ENCODE results near the gene EBF4.
"Not testable (repeated sequence)": the region's sequence is repeated elsewhere in the genome, so short reads cannot be mapped to it uniquely, and the experiment has no call there.

The EBF4 gene

DNA sequence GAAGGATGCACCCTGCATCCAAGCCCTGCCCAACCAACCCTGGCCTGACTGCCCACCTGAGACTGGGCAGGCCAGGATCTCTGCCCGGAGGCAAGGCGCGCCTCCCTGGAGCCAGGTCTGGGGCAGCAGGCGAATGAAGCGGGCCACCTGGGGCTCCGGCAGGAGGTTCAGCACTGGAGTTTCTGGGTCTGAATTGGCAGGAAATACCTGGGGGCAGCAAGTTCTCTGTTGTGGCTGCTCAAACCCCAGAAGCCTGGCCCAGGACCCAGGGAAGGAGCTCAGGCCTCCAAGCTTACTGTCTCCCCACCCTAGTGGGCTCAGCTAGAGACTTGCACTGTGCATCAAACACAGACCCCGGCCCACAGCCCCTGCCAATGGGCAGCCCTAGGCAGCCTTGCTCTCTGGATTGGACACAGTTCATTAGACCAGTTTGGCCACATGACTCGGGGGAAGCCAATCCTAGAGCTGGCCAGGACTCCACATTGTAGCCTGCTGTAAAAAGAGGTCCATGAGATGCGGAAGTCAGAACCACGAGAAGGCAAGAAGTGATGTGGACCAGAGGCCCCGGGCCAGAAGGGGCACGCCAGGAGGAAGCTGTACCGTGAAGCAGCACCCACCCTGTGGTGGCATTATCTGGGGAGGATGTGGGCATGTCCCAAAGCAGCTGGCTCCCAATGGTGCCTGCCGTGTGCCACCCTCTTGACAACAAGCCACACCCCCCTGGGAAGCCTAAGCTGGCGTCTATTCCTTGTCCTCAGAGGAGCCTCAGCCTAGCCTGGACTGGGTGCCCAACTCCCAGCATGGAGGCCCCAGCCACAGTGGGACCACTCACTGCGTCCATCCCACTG lies 104.8 kb downstream of the EBF4 start:
- no peak for DNase-seq

GRCh38 chr20:2798095-2798805 lies 105.7 kb downstream of the EBF4 start:
- no peak for DNase-seq

DNA sequence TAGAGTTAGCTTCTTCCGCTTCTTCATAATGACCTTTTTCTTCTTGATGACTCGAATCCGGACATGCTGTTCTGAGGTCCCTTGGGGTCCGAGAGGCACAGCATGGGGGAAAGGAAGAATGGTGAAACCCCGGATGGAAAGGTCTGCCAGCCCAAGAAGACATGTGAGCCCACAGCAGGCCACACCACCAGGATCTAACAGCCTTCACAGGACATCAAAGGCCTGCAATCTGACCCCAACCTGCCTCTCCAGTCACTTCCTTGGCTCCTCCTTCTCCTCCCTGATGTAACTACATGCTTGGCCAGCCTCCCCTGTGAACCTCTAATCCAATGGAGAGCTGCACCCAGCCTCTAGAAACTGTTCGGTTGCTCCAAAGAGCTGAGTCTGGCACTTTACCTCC lies 106.2 kb downstream of the EBF4 start:
- no peak for DNase-seq

DNA sequence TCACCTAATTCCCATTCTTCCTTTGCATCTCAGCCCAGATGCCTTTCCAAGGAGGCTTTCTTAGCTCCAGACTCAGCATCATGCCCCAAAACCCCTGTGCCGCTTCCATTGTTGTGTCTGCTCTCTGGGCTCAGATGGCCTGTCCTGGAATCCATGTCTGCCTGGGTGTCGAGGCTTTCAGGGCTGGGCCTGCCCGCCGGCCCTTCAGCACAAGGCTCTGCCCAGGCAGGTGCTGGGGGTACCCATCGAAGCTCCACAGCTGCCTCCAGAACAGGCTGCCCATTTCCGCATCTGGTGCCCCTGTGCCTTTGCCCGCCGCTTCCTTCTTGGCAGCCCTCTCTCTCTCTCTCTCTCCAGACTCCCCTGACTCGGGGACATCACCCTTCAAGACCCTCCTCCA lies 106.7 kb downstream of the EBF4 start:
- DNase-seq, result no peak

GRCh38 chr20:2799688-2800520 lies 107.3 kb downstream of the EBF4 start:
- no peak for DNase-seq

DNA sequence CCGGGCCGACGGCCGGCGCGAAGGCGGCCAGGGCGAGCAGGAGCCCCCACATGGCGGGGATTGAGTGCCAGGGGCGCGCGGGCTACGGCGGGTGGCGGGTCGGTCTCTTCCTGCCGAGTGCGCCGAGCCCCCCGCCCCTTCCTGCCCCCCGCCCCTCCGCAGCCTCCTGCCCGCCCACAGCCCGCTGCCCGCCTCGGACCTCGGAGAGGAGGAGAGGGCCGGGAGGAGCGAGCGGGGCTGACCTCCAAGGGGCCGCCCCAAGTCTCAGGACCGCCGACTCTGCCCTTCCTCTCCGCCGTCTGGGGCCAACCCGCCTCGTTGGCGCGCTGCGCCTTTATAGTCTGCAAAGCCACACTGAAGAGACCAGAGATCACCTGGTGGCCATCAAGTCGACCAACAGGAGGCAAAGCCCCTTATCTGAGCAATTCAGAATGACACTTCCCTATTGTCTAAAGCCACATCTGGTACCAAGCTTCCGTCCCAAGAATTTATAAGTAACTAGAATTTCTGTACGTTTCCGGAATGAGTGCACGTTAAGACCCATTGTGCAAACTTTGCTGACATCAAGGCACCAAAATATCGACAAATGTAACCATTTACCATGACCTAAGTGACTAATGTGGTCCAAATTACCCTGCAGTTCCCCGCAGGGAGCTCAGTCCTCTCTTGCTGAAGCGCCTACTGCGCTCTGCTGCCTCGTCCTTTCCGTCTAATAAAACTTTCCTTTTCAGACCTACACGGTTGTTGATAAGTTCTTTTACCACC lies 108.1 kb downstream of the EBF4 start, which contains the start of gene CPXM1:
CPXM1 (minus strand) TSS at position 107 of the 765 bp plus-strand sequence; CDS start at position 52, 55 bp downstream.
- DNase-seq, result peak; percentile 85

GRCh38 chr20:2801286-2801728 lies 108.7 kb downstream of the EBF4 start:
- peak; percentile 50 for DNase-seq

DNA sequence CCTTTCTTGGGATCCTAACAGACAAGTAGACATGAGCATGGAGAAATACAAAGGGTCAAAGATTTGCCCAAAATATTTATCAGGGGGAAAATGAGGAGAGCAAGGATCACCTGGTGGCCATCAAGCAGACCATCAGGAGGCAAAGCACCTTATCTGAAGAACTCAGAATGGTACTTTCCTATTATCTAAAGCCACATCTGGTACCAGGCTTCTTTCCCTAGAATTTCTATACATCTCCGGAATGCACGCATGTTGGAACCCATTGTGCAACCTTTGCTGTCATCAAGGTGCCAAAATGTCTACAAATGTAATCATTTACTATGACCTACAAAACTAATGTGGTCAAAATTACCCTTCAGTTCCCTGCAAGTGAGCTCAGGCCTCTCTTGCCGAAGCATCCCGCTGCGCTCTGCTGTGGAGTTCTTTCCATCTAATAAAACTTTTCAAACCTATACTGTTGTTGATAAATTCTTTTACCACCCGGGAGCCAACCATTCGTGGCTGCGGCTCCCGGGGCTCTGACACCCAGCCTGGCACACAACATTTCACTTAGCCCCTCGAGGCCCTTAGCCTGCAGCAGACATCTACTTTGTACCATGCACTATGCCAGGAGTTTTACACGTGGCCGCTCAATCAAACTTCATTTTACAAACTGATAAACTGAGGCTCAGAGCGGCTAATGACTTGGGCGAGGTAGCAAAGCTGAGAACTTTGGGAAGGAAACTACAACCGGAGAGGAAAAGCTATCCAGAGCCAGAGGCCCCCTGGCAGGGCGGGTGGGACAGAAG lies 111.7 kb downstream of the EBF4 start:
- no peak for DNase-seq

- no peak for DNase-seq
Observed at GRCh38 chr20:2804852-2805688, 112.5 kb downstream of the EBF4 start.

DNA sequence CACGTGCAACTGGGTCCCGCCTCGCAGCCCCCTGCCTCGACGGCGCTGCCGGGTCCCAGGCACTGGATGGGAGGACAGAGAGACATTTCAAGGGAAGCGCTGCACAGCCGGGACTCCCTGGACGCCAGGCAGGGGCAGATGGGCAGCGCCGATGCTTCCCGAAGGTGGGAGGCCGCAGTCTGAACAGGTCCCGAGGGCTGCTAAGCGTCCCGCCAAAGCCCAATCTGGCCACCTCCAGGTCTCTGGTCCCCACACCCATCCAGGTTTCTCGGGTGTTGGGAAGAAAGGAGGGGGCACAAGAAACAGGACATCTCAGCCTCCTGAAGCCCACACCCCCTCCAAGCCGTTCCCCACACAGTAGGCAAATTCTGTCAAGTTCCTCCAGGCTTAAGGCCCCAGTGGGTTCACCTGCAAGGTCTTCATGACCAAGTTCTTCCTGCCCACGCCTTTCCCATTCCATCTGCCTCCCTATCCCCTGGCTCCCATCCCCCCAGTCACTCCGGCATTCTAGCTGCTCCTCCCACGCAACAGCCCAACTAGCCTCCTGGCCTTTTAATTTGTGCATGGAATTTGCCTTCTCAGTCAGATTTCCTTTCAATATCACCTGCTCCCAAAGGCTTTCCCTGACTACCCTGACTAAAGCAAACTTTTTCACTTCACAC lies 113.2 kb downstream of the EBF4 start:
- no peak for DNase-seq

- DNase-seq, result no peak
Observed at GRCh38 chr20:2806351-2806701, 113.7 kb downstream of the EBF4 start.

DNA sequence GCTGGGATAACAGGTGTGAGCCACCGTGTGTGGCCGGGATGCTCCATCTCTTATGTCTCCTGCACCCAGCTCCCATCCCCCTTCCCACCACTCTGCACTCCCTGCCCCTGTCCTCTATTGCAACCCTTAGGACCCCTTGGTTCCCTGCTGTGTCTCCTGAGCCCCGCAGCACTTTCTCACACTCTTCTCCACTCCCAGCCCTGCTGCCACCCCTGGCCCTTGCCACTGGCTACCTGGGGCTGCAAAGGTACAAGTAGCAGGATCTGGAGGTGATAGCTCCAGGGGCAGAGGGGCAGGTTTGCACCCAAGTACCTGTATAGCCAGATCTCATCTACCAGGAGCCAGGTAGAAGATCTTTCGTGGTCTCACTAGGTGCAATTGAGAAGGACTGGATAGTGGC lies 114.4 kb downstream of the EBF4 start:
- DNase-seq, result no peak

DNA sequence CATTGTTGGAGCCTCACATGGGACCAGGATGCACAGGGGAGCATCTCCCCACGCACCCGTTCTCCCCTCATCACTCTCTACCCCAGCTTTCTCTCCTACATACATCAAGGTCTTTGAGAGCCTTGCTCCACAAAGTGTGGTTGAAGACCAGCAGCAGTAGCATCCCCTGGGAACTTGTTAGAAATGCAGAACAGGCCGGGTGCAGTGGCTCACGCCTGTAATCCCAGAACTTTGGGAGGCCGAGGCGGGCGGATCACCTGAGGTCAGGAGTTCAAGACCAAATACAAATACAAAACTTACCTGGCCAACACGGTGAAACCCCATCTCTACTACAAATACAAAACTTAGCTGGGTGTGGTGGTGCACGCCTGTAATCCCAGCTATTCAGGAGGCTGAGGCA lies 115.3 kb downstream of the EBF4 start:
- DNase-seq, result not testable (repeated sequence)

DNA sequence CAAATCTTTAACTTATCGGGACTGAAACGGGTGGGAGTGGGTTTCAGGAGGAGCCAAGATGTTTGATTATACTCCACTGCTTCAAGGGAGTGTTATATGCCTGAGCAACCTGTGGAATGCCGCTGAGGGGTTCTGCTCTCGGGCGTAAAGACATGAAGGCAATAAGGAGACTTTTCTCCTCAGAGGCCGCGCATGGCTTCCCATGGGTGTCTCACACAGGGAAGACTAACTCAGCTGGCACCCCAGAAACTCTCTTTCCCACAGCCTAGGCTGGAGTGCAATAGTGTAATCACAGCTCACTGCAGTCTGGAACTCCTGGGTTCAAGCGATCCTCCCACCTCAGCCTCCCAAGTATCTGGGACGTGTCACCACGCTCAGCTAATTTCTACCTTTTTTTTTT lies 117.1 kb downstream of the EBF4 start:
- no peak for DNase-seq

All from GDM1 (cell line).